ENCODE data around the gene PTPRA. TPM values are rescaled to one million over a fixed set of nuclear protein-coding genes. Genes with fewer than 3 reads are reported as not detected.
A peak's percentile ranks its signal among the peaks of the same experiment; 100 is the strongest.

The PTPRA gene
- total and polyA plus RNA-seq, 2 of the 13 experiments (the other 11 are each of a cell fraction or from before 2014, with no cell fraction given): 47.2 to 127 TPM

DNA sequence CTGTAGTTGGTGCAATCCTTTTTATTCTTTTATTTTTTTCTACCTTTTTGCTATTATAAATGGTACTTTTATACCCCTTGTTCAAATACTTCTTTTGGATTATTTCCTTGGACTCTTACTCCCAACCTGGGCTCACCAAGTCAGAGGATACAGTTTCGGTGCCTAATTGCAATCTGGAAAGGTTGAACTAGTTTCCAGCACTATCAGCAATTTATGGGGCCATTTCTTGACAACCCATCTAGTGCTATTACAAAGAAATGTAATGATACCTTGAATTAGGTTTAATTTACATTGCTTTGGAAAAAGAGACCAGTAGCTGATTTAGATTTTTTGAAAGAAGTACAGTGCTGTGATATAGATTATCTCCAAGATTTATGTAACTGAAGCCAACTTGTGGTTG lies 5.2 kb downstream of the PTPRA start:
- BruUV-seq (replicated peaks): no TSS peak
- no peak for DNase-seq (ENCODE audit: low spot score)
- H3K9me3 ChIP-seq (ENCODE audit: low read length): no peaks in the 10 kb centered on the region
- peaks cover 0 to 3% of the 10 kb centered on the region in 2 experiments; a peak in 1 of 5 replicates for H3K36me3 ChIP-seq (replicated peaks in 1 of 2; ENCODE audit: control insufficient read depth in 1 of 2, insufficient read depth in 2 of 2, low read length in 2 of 2)
- no peak for FAIRE-seq
- H3K27ac ChIP-seq (ENCODE audit: extremely low read length, insufficient read depth, low read length): no peak overlapping the region
- no peak for TF ChIP-seq SMARCC2 (IDR thresholded peaks at IDR 0.05)
- no peak for TF ChIP-seq ZBTB3 (CRISPR knock-in tag; IDR thresholded peaks at IDR 0.05; ENCODE audit: borderline replicate concordance, low read depth)
- TF ChIP-seq MAFF (IDR thresholded peaks at IDR 0.05; ENCODE audit: low read depth, low read length): peak; percentile 69
- TF ChIP-seq IRF2 (CRISPR knock-in tag; IDR thresholded peaks at IDR 0.05): no peak
- TF ChIP-seq MAFK (conservative IDR thresholded peaks at IDR 0.05 in 1 of 2, IDR thresholded peaks at IDR 0.05 in 1 of 2; ENCODE audit: low read length in 2 of 2): peak; percentile 70 to 72
- ChIA-PET CTCF (ENCODE audit: low intra/inter-chr PET ratio, low total read pairs) (no interaction called here), POLR2A (interaction anchor here (1.0 kb wide), 1 partner anchor 10 kb away, joined by 4 read pairs; no protein-coding TSS in a partner anchor)
- ATAC-seq: no peak
- peaks cover 9% of the 10 kb centered on the region; the same call in 1 of the 2 replicates for H4K20me1 ChIP-seq (ENCODE audit: insufficient read depth, low read length)
- no peaks in the 10 kb centered on the region; a peak in 1 of 5 replicates for H3K27me3 ChIP-seq (ENCODE audit: control insufficient read depth in 1 of 2, insufficient read depth in 2 of 2, low read length in 2 of 2)
- peaks cover 82% of the 10 kb centered on the region for H3K79me2 ChIP-seq (ENCODE audit: insufficient read depth, low read length)
- WGBS (ENCODE audit: low lambda C conversion rate): 98% methylated on average over 1 of the region's 1 CpG
- in situ Hi-C loops (cut with HindIII; ENCODE audit: extremely low pct_ligation_motif_present, low pct_unique_long_range_greater_than_20kb) (no loop called here), intact Hi-C loops (cut with micrococcal nuclease; ENCODE audit: unreplicated experiment) (loop anchor here (10.0 kb wide), 1 partner anchor 66 kb away; no protein-coding TSS in a partner anchor)
- H3K4me3 ChIP-seq (replicated peaks in 1 of 3; ENCODE audit: insufficient read depth in 1 of 3, low read depth in 2 of 3, low read length in 3 of 3): no peak overlapping the region
- H2AFZ ChIP-seq (ENCODE audit: low read length): no peak overlapping the region
- no peak overlapping the region for H3K9ac ChIP-seq (ENCODE audit: insufficient read depth, low read depth, low read length)
- no peak overlapping the region for H3K4me2 ChIP-seq (ENCODE audit: low read depth, low read length)
- H3K4me1 ChIP-seq (ENCODE audit: insufficient read depth, low read length): peaks cover 30% of the 10 kb centered on the region

DNA sequence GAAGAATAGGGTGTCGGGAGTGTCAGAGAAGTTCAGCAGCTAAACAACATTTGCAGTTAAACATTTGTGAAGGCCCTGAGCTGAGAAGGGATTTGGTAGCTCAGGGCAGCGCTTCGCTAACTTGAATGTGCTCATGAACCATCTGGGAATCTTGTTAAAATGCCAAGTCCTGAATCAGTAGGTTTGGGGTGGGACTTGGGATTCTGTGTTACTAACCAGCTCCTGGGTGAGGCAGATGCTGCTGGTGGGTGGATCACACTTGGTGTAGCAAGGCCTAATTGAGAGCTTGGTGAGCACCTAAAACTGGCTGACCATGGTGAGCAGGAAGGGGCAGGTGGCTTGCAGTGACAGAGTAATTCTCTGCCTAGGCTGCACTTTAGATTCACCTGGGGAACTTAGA lies 5.9 kb downstream of the PTPRA start:
- FAIRE-seq: no peak
- no peak for ATAC-seq
- intact Hi-C loops (cut with micrococcal nuclease; ENCODE audit: unreplicated experiment) (loop anchor here (10.0 kb wide), 1 partner anchor 66 kb away; no protein-coding TSS in a partner anchor), in situ Hi-C loops (cut with HindIII; ENCODE audit: extremely low pct_ligation_motif_present, low pct_unique_long_range_greater_than_20kb) (no loop called here)
- H3K9me3 ChIP-seq (ENCODE audit: low read length): no peaks in the 10 kb centered on the region
- DNase-seq (ENCODE audit: low spot score): no peak
- BruUV-seq (replicated peaks): no TSS peak
- ChIA-PET CTCF (ENCODE audit: low intra/inter-chr PET ratio, low total read pairs) (no interaction called here), POLR2A (interaction anchor here (1.0 kb wide), 1 partner anchor 11 kb away, joined by 4 read pairs; no protein-coding TSS in a partner anchor)
- TF ChIP-seq TEAD3 (CRISPR knock-in tag; optimal IDR thresholded peaks at IDR 0.05; ENCODE audit: borderline replicate concordance): peak; percentile 9
- TF ChIP-seq CEBPB (IDR thresholded peaks at IDR 0.05; ENCODE audit: borderline replicate concordance, low read depth, low read length): no peak
- H3K79me2 ChIP-seq (ENCODE audit: insufficient read depth, low read length): peaks cover 83% of the 10 kb centered on the region
- H3K27me3 ChIP-seq (ENCODE audit: control insufficient read depth in 1 of 2, insufficient read depth in 2 of 2, low read length in 2 of 2): no peaks in the 10 kb centered on the region
- peaks cover 0 to 3% of the 10 kb centered on the region in 2 experiments; a peak in 1 of 5 replicates for H3K36me3 ChIP-seq (replicated peaks in 1 of 2; ENCODE audit: control insufficient read depth in 1 of 2, insufficient read depth in 2 of 2, low read length in 2 of 2)
- peaks cover 30% of the 10 kb centered on the region for H3K4me1 ChIP-seq (ENCODE audit: insufficient read depth, low read length)
- no peak overlapping the region for H3K4me3 ChIP-seq (replicated peaks in 1 of 3; ENCODE audit: insufficient read depth in 1 of 3, low read depth in 2 of 3, low read length in 3 of 3)
- WGBS (ENCODE audit: low lambda C conversion rate): 100% methylated on average over 3 of the region's 3 CpGs
- H3K27ac ChIP-seq (ENCODE audit: extremely low read length, insufficient read depth, low read length): no peak overlapping the region
- H3K9ac ChIP-seq (ENCODE audit: insufficient read depth, low read depth, low read length): no peak overlapping the region
- H3K4me2 ChIP-seq (ENCODE audit: low read depth, low read length): no peak overlapping the region
- no peak overlapping the region for H2AFZ ChIP-seq (ENCODE audit: low read length)
- peaks cover 9% of the 10 kb centered on the region; the same call in 1 of the 2 replicates for H4K20me1 ChIP-seq (ENCODE audit: insufficient read depth, low read length)
